GM19463 (cell line): ENCODE measurements around the gene CSDE1.

Experiments used
- ATAC-seq: cut with Tn5 transposase; IDR thresholded peaks from one replicate; pipeline ENCODE4 v1.9.1; 2021; ENCODE audit warnings: mild to moderate bottlenecking, moderate library complexity; ENCODE audit not compliant: unreplicated experiment

The CSDE1 gene

DNA sequence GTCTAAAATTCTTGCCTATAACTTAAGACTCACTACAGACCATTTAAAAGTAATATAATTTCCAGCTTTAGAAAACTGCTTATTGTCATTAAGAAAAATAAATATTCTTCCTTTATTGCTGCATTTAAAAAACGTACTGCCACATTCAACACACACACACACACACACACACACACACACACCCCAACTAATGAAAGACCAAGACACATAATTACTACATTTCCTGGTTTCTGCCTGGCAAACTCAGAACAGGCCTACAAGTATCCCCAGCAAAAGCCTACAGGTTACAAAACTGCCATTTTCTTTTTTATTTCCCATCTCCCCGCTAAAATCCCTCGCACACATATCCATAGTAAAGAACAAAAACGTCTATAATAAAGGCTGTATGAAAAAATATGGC, 89.4 kb downstream of the CSDE1 start:
- ATAC-seq: no peak

DNA sequence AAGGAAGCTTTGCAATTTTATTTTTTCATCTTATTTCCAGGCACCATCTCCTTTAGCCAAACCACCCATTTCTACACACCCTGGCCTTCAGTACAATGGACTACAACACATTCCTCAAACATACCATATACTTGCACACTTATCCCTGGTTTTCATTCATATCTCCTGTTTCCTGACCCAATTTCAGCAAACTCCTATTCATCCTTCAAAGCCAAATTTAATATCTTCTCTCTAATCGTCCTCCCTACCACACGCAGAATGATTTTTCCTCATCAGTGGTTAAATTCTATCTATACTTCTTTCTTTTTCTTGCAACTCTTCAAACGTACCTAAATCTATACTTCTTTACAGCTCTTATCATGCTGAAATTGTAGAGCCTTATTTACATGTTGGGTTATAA, 90.8 kb downstream of the CSDE1 start:
- ATAC-seq: no peak
